Cardiac septum (tissue), 1 donor: ENCODE results near the gene ZNF366. TPM values are rescaled to one million over a fixed set of nuclear protein-coding genes. Genes with fewer than 3 reads are reported as not detected.

Experiments
- DNase-seq: peaks from one replicate; pipeline ENCODE4 v3.0.0-alpha.2; 2020; ENCODE audit warnings: low spot score
- intact Hi-C: fragments of 100-400 bp; cut with DNase I; formaldehyde crosslinking; loops from one replicate; pipeline ENCODE4 v1.14.0; 2022
- total RNA-seq: library from RNA; stranded (reverse); fragmentation: NEBNext Ultra II Directional; extraction: Animal tissue kit (Norgen Biotek cat#: 25700); gene quantifications from one replicate; pipeline ENCODE4 v1.2.1, GENCODE V29; 2021
- donor health status: DM: no; HTN: no; CAD: no.

Gene ZNF366
- total RNA-seq, 1 donor from 2014 or later, result 3.7 TPM

DNA sequence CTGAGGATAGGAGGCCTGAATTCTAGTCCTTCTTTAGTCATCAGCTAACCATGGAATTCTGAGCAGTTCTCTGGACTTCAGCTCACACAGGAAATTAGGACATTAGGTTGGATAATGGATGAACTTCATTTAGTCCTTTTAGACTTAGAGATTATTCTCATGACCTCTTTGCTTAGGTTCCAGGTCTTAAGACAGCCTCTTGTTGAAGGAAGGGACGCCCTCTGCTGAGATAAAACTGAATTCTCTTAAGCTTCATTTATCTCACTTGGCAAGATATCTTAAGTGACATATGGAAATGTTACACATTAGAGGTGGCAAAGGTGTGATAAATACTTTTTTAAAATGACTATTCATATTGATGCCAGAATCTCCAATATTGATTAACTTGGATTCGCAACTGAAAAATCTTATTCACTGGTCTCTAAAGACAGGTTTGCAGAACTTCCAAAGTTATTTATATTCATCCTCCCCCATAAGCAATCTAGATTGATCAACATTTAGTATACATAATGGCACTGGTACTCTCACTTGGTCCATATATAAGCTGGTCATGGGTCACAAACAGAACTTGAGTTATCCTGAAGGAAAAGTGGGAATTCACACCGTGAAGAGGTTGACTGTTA is 16.9 kb upstream of the ZNF366 start:
- intact Hi-C loops, result loop anchor here (1.0 kb wide), 1 partner anchor 157 kb away; no protein-coding TSS in a partner anchor
- no peak for DNase-seq

DNA sequence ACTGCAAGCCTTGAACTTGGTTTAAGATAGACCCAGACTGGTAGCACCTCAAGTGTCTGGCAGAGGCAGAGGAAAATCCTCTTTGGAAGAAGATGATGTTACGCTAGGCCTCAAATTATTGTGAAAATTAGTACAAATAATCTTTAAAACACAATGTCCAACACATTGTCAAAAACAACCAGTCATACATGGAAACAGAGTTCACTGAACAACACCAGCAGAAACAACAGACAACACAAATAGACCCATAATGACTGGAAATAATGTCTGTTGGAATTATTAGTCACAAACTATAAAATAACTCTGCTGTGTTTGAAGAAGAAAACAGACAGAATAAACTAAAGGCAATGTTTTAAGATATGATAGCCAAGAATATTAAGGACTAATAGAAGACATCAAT is 15.4 kb upstream of the ZNF366 start:
- intact Hi-C loops, result no loop called here
- DNase-seq, result no peak

DNA sequence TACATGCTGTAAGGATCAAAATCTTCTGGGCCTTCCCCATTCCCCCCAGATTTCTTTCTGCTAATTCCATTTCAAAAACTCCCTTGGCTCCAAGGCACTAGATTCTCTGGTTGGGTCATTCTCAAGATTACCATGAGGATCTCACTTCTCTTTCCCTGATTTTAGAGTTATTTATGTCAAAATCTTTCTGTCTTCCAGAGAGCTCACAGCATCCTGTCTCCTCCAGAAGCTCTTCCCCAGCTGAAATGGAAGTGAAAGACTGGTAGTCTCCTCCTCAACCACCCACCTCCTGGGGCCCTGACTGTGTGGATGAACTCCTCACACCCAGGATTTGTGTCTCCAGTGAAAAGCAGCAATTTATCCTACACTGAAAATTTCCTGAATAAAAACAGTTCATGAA is 11.9 kb upstream of the ZNF366 start:
- intact Hi-C loops, result no loop called here
- DNase-seq, result no peak

DNA sequence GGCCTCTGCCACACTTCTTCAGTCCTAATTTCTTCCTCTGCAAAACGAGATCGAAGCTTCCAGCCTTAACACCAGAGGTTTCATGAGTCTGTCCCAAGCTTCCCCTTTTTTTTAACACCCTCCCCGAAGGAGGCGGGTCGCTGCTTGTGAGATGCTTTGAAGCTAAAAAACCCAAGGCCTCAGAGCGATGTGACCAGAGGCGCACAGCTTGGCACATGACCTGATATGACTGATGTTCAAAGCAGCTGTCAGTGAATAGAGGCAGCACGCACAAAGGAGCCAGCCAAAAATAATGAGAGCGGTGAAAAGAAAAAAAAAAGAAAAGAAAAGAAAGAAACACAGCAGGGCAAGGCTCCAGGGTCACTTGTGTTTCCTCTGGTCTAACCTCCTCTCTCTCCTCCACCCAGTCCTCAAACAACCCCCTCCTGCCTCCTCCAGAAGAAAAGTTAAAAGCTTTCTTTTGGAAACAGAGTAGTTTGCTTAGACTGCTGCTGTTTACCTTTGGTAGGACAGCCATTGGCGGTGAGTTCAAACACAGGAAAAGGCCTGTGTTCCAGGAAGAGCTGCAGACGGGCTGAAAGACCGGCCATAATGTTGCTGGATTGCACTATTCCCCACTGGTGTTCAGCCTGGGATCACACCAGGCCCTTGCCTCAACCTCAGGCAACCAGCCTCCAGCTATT is 10.9 kb upstream of the ZNF366 start:
- peak; percentile 78 for DNase-seq
- intact Hi-C loops, result no loop called here

DNA sequence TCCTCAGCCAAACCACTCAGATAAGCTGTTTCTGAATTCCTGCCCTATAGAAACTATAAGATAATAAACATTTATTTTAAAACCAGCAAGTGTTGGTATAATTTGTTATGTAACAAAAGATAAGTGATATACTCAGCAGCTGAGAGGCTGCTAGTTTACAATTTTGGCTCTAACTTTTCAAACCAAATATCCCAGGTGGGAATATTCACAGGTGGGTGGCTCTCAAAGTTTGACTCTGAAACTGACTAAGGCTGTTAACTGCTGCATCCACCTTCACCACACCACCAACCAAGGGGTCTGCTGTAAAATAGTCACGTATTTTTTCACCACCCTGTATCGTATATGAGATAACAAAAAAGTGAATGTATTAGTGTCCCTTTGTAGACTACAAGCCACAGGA is 9.7 kb upstream of the ZNF366 start:
- DNase-seq, result no peak
- intact Hi-C loops, result no loop called here

DNA sequence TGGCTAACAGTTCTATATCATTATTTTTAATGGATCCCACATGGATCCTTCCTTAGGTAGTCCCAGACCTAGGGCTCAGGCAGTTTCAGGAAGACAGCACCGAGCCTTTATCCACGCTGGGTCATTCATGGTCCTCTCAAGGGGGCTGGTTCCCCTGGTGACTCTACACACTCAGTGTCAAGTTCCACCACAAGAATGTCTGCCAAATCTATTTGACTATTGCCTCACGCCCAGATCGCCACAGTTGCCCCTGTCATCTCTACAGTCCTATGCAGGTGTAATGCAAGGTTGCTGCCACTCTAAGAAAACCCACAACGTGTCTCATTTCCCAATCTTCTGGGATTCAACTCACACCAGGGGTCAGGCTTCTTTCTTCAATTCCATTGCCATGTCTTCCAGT is 8.0 kb upstream of the ZNF366 start:
- DNase-seq, result no peak
- intact Hi-C loops, result no loop called here

DNA sequence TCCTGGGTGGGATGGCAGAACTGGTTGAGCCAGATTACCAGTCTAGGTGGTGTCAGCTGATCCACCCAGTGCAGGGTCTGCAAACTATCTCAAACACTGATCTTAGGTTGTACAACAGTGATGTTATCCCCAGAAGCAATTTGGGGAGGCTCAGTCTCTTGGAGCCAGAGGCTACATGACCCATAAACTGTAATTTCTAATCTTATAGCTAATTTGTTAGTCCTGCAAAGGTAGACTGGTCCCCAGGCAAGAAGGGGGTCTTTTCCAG is 5.3 kb upstream of the ZNF366 start:
- intact Hi-C loops, result no loop called here
- no peak for DNase-seq

DNA sequence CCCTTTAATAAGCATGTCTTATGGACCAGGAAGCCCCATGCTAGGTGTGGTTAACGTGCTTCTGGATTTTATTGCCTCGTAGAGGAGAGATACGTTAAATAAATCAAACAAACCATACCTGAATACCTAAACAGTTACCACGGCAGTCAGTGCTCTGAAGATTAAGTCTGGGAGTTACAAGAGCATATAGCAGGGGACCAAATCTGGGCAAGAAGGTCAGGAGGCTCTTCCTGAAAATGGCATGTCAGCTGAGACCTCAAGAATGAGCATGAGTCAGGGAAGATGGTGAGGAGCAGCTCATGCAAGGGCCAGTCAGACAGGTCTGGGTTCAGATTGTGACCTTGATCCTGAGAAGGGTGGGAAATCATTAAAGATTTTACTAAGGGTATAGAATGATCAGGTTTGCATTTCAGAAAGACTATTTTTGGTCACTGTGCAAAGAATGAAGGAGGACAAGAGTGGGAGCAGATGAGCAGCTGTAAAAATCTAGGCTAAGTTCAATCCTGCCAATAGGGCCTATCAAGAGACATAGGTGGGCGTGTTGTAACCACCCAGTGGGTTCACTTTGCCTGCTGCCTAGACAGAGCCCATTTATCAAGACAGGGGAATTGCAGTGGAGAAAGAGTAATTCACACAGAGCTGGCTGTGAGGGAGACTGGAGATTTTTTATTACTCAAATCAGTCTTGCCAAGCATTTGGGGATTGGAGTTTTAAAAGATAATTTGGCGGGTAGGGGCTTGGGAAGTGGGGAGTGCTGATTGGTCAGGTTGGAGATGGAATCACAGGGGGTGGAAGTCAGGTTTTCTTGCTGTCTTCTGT is 4.8 kb upstream of the ZNF366 start:
- DNase-seq, result no peak
- intact Hi-C loops, result no loop called here

DNA sequence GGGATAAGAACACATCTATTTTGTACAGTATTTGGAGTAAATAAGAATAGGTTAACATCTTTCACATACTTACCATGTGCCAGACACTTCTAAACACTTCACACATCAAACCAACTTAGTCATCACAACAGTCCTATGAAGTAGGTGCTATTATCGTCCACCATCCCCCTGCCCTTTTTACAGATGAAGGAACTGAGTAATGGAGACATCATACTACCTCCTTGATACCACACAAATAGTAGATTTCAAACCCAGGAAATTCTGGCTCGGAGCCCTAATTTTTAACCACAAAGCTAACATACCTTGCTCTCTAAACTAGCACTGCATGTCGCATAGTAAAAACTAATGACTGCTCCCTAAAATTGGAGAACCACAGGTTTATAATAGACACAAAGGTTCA is 4.2 kb upstream of the ZNF366 start:
- intact Hi-C loops, result no loop called here
- DNase-seq, result no peak

DNA sequence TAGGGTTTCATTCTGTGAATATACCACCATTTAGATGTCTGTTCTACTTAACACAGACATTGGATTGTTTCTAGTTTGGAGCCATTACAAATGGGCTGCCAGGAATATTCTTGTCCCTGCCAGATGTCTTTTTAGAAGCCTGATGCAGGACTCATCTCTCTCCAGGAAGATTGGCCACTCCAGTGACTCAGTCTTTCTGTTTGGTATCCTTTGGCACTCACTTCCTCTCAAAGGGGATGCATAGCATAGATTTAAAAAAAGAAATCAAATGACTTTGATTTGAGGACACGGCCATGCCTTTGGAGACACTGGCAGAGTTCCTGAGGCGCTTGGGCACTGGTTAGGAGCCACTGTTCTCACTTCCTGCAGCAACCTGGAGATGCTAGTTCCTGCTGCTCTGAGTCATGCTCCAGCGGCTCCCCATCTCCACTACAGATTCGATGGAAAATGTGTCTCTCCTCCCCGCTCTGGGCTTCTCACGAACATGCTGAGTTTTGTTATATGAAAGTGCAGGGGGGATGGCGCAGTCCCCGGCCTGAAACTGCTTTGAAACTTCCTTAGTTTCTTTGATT is 3.5 kb upstream of the ZNF366 start:
- intact Hi-C loops, result no loop called here
- DNase-seq, result peak; percentile 82

DNA sequence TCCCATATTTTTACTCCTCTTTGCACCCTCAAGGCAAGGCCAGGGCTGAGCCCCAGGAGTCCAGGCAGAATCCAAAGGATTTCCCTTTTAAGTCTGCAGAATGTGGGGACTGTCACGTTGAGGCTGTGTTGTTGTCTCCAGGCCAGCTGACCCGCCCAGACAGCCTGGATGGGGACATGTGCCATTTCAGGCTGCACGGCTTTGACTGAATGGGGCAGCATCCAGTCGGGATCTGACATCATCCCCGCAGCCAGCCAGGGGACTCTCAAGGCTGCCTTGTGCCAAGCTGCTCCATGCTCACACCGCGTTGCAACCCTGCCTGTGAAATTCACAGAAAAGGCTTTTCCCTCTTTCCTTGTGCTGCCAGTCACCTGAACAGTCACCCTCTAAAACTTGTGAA is 2.2 kb upstream of the ZNF366 start:
- peak; percentile 89 for DNase-seq
- intact Hi-C loops, result loop anchor here (2.0 kb wide), 2 partner anchors 57 to 119 kb away; no protein-coding TSS in a partner anchor

DNA sequence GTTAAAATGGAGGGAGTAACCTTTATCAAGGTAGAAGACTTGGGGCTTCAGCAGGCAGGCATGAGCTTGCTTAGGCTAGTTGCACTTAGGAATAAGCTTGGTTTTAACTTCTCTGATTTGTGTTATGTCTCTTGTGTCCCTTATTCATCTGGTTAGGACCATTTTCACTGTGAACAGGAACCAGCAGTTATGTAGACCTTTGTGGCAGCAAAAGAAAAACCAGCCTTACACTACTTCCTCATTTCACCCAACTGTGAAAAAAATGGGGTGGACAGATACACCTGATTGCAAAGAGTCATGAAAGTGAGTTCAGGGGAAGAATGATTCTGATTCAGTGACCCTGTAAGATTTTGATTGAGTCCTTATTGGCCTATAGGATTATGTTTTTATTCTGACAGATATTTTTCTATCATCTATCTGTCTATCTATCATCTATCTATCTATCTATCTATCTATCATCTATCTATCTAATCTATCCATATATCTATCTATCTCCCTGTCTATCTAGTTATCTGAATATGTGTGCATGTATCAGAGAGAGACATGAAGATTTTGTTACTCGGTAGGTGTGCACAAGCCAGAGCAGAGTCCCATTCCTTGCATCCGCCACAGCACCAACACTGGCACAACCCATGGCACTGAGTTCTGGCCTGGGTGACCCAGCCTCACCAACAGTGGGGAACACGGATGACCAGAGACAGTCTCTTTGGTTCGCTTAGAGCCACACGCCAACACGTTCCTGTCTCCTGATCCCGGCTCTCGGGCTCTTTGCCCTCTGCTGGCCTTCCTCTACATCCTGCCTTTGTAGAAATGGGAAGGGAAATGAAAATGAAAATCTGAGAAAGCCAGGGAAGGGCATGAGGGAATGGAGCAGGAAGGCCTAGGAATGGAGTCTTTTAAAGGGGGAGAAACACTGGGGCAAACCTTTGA is 1.3 kb upstream of the ZNF366 start:
- DNase-seq, result no peak

DNA sequence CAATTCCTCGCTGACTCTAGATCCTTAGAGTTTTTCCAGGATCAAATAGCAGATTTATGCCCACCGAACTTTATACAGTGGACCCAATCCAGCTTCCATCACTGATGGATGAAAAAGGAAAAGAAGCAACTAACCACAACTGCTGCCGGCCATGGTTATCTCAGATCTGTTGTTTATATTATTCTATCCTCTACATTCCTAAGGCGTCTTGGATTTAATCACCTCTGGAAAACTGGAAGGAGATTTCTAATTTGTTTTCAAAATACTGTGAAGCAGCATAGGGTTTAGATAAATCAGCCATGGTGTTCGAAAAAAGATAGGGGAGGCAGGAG is 663 bp upstream of the ZNF366 start:
- intact Hi-C loops, result loop anchor here (2.0 kb wide), 2 partner anchors 55 to 117 kb away; no protein-coding TSS in a partner anchor
- DNase-seq, result no peak

More for the DNA sequence above, 1.3 kb upstream of the ZNF366 start:
- intact Hi-C loops, result loop anchor here (2.0 kb wide), 2 partner anchors 56 to 118 kb away; no protein-coding TSS in a partner anchor

DNA sequence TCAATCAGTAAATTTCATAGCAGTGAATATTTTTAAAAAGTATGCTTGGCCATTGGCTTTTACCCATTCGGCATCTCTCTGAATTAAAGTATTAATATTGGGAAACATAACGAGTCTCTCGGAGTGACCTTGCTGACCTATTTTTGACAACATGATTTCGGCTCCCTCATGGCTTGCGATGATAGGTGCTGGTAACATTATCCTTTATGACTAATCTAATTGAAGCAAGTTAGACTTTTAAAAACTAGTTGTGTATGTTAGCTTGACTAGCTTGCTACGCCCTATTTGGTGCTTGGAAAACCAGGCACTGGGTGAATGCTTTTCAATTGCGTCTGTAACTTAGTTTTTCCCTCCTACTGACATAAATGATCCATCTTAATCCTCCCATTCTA is 1.1 kb downstream of the ZNF366 start:
- intact Hi-C loops, result no loop called here
- no peak for DNase-seq

DNA sequence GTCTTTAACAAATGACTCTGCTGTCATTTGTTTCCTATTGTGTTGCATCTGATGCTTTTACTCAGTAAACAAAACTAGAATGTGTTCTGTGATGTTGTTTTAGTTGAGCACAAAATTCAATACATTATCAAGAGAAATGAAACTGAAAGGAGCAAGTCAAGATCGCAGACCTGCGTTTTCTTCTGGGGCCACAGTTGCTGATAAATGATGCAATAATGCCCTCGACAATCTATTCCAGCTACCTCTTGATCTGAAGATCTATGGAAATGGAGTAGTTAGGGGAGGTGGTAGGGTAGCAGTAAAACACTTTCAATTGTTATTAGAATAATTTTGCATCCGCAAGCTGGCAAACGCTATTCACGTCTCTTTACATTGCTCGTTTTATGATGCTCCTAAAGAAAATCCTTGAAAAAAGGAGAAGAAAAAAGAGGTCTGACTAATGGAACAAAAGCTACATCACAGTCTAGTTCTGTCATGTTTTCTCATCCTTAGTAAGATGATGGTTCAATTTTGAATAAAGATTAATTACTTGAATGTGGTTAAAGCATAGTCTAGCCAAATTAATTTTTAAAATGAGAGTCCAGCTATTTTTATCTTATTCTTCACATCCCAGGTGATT is 1.6 kb downstream of the ZNF366 start:
- DNase-seq, result no peak
- intact Hi-C loops, result no loop called here

DNA sequence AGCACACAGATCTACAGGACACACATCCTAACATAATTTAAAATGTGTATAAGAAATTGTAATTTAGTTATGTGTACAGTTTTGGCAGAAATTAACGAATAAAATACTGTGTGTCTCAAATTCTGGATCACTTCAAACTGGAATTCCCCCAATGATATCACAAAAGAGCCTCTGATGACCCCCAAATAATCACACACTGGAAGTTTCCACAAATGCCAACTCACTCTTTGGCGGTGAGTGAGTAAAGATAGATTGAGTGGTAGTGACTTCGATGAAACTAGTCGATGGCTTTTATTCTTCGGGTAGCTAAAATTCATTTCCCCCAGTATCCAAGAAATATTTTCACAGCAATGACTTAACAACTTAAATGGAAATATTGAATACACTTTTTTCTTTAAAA is 2.2 kb downstream of the ZNF366 start:
- intact Hi-C loops, result no loop called here

DNA sequence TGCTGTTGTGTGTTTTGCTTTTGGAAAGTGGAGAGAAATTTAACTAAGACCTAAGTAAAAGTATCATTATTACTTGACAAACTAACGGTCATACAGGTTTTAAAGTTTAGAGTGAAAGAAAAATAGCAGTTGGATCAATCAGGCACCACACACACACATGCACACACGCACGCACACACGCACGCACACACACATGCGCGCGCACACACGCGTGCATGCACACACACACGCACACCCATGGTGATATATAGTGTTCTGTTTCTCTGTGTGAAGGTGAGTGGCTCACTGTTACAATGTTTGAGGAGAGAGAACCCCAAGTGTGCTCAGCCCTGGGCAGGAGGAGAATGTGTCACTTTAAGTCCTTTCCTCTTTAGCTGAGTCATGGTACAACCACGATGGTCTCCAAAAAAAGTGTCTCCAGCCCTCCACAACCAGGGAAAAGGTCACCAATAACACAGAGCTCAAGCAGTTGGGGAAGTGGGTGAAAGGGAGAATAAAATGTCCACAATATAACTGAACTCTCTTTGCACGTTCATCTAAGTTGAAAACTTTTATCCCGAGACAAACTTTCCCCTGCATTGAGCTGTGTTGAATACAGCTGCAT is 3.2 kb downstream of the ZNF366 start:
- intact Hi-C loops, result no loop called here
- DNase-seq, result no peak

More for the DNA sequence above, 2.2 kb downstream of the ZNF366 start:
- DNase-seq, result no peak

DNA sequence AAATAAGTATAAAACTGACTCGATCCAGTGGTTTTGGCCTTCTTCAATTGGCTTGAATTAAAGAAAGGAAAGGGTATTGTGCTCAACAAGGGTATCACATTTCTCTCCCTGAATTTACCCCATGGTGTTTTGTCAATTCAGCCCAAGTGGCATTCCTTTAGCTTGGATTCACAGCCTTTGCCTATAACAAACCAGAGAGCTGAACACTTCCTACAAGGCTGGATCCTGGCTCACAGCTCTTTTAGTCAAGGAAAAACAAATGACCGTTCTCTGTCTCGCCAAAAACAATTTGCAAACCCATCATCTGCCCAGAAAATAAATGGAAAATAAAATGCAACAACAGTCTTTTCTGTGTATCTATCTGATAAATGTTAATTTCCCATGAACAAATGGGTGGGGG is 5.7 kb downstream of the ZNF366 start:
- DNase-seq, result no peak
- intact Hi-C loops, result no loop called here

DNA sequence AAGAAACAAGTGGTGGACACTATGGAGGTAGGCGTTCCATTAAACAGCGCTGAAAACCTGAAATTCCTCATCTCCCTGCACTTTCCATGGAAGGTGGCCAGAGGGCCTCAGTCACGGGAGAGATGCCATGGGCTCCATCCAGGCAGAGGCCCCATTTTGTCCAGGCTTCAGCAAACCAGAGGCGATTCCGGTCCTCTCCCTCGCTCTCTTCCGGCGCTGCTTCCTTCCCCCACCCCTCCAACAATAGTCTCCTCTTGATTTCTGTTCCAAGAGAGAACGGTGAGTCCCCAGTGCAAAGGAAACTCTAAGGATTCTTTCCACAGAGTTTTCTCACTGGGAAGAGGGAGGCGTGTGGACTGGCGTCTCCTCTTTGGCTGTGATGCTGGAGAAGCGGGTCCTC is 7.5 kb downstream of the ZNF366 start:
- DNase-seq, result no peak
- intact Hi-C loops, result loop anchor here (1.0 kb wide), 1 partner anchor 47 kb away; no protein-coding TSS in a partner anchor
